SKM-1 treated with dmso at 0.1 percent for 144 hours (cell line): Measurements from ENCODE around the gene PHLDA3.
A peak's percentile ranks its signal among the peaks of the same experiment; 100 is the strongest.
"Not testable (repeated sequence)": the region's sequence is repeated elsewhere in the genome, so short reads cannot be mapped to it uniquely, and the experiment has no call there.

Source experiments
- DNase-seq: peaks from one replicate; lab custom pipeline; 2025; ENCODE audit not compliant: unreplicated experiment; lab: John Stamatoyannopoulos, UW

PHLDA3 gene

GRCh38 chr1:201504179-201504631, 35.2 kb upstream of the PHLDA3 start:
- no peak for DNase-seq

GRCh38 chr1:201503397-201504176, 34.6 kb upstream of the PHLDA3 start:
- no peak for DNase-seq

GRCh38 chr1:201502511-201502857, 33.5 kb upstream of the PHLDA3 start:
- no peak for DNase-seq

DNA sequence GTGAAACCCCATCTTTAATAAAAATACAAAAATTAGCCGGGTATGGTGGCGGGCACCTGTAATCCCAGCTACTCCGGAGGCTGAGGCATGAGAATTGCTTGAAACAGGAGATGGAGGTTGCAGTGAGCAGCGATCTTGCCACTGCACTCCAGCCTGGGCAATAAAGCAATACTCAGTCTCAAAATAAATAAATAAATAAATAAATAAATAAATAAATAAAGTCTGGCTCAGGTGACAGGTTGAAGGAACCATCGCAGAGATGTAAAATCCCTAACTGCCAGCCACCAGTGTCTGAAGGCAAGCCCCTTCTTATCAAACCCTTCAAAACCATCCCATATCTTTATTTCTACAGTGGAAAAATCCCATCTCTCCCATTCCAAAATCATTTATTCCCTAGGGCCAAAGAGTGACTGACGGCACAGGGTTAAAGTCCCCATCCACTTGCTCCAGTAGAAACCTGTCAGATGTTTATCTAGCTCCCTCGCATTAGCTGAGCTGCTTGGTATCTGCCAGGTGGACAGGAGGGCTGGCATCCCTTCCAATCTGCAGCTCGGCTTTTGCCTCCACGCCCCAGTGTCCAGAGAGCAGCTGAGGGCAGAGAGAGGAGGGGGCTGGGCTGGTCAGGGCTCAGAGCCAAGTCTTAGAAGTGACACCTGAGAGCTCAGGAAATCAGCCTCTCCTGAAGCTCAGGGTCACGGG, 33.0 kb upstream of the PHLDA3 start:
- DNase-seq, result no peak

- no peak for DNase-seq
Measured at GRCh38 chr1:201501144-201501543, 32.2 kb upstream of the PHLDA3 start.

DNA sequence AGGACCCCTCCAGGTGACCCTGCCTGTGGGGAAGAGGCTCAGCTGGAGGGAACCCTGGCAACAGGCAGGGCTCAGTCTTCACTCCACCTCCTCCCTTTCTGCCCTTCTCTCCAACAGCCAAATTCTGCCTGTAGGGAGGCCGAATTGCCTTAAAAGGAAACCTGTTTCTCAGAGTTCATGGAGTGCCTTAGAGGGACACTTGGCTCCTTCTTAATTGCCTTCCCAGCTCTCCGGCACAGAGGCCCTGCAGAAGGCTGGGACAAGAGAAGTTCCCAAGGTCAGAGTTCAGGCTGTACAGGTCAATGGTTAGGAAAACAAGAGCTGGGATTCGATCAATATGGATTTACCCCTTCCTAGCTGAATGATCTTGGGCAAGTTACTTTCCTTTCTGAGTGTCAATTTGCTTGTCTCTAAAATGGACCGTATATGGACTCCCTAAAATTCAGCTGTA, 31.7 kb upstream of the PHLDA3 start:
- no peak for DNase-seq

- no peak for DNase-seq
Measured at GRCh38 chr1:201499795-201500669, 31.0 kb upstream of the PHLDA3 start.

- DNase-seq, result no peak
Measured at GRCh38 chr1:201499191-201499590, 30.2 kb upstream of the PHLDA3 start.

GRCh38 chr1:201498621-201499020, 29.6 kb upstream of the PHLDA3 start:
- no peak for DNase-seq

- DNase-seq, result no peak
Measured at GRCh38 chr1:201497935-201498509, 29.0 kb upstream of the PHLDA3 start.

GRCh38 chr1:201496296-201496690, 27.3 kb upstream of the PHLDA3 start:
- DNase-seq, result no peak

- DNase-seq, result no peak
Measured at GRCh38 chr1:201495551-201496295, 26.7 kb upstream of the PHLDA3 start.

GRCh38 chr1:201493757-201494617, 25.0 kb upstream of the PHLDA3 start:
- DNase-seq, result no peak

DNA sequence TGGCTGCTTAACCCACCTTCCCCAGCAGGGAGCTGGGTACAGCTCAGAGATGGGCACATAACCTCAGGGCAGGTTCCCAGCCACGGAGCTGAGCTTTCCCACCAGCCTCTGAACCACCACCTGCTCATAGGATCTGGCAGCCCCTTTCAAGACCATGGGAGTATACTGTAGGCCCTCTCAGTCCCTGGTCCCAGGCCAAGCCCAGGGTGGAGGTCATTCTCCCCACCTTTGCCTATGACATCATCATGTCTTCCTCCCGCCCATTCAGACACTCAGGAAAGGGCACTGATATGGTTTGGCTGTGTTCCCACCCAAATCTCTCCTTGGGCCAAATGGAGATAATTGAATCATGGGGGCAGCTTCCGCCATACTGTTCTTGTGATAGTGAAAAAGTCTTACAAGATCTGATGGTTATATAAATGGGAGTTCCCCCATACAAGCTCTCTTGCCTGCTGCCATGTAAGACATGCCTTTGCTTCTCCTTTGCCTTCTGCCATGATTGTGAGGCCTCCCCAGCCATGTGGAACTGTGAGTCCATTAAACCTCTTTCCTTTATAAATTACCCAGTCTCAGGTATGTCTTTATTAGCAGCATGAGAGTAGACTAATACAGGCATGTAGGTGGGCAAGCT, 24.2 kb upstream of the PHLDA3 start:
- not testable (repeated sequence) for DNase-seq

GRCh38 chr1:201491896-201492511, 23.0 kb upstream of the PHLDA3 start:
- no peak for DNase-seq

DNA sequence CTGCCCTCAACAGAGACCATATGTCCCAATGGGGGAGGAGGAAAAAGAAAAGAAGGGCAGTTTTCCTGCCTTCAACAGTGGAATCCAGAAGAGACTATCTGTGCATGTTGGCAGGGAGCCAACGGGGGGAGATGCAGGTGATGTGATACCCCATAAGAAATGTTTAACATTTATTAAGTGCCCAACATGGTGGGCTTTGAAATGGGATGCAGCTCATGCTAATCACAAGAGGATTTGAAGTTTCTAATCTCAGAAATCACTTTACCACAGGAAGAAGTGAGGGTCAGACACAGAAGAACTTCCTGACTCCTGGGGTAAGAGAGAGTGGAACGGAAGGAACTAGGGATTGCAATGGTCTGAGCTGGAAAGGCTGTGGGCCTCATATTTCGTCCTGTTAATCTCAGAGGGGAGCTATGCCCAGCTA, 21.7 kb upstream of the PHLDA3 start:
- DNase-seq, result no peak

- DNase-seq, result peak; percentile 24
Measured at GRCh38 chr1:201489643-201490261, 20.8 kb upstream of the PHLDA3 start.
